PFSK-1 (cell line): ENCODE measurements around the gene NPAS4.

Experiments
- FOXP2 ChIP-seq: optimal IDR thresholded peaks from 2 replicates; pipeline ENCODE3; 2011; ENCODE audit warnings: borderline replicate concordance, control low read depth, inconsistent platforms; ENCODE audit not compliant: insufficient read depth; ENCODE audit errors: extremely low read length, extremely low read depth
- POLR2AphosphoS5 ChIP-seq: IDR thresholded peaks from 2 replicates; pipeline ENCODE4 v1.6.1; 2012; ENCODE audit warnings: low read depth, mild to moderate bottlenecking, control low read depth, low read length, moderate library complexity
- REST ChIP-seq, 2 experiments: IDR thresholded peaks; 2 replicates each; pipeline versions ENCODE4 v1.6.1 to v1.8.0; 2011 to 2012; ENCODE audit warnings: low read depth in 2 of 2, low read length in 2 of 2, control low read depth in 1 of 2, inconsistent platforms in 1 of 2, mild to moderate bottlenecking in 1 of 2, moderate library complexity in 1 of 2; ENCODE audit not compliant: insufficient read depth in 1 of 2
- SIN3A ChIP-seq: IDR thresholded peaks from 2 replicates; pipeline ENCODE4 v1.6.1; 2012; ENCODE audit warnings: mild to moderate bottlenecking, low read length, moderate library complexity, borderline replicate concordance; ENCODE audit not compliant: insufficient read depth
- TAF1 ChIP-seq: IDR thresholded peaks from 2 replicates; pipeline ENCODE4 v1.6.1; 2012; ENCODE audit warnings: low read length, control low read depth, borderline replicate concordance; ENCODE audit not compliant: insufficient read depth

Gene NPAS4

DNA sequence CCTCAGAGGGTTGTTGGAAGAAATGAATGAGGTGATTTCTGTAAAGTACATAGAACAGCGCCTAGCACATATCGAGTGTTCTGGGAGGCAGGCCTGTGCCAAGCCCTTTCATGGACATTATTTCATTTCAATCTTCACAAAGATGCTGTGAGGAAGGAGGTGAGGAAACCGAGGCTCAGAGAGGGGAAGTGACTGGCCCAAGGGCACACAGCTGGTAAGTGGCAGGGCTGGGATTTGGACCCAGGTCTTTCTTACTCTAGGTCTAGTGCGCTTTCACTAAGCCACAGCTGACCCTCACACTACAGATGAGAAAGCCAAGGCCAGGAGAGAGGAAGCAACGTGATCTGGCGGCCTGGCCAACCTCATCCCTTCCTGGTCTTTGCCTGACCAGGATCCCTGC lies 47.9 kb downstream of the NPAS4 start:
- TF ChIP-seq FOXP2 (no peak), REST (IDR thresholded peaks at IDR 0.05; ENCODE audit: insufficient read depth in 1 of 2, low read depth in 2 of 2, low read length in 2 of 2) (no peak), SIN3A (no peak), TAF1 (no peak), POLR2AphosphoS5 (no peak)

DNA sequence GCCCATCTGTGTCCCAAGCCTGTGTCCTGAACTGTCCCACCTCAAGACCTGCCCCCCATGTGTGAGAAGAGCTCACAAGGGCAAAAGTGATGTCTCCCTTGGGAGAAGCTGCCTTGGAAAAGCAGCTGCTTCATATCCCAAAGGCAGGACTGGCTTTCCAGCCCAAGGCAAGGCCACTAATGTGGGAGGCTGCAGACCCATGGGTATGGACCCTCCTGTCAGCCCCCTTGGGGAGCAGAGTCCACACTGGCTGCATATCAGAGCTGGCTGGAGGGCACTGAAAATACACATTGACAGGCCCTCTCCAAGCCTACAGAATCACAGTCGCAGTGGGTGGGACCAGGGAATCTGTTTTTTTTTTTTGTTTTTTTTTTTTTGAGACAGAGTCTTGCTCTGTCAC lies 48.6 kb downstream of the NPAS4 start:
- TF ChIP-seq FOXP2 (no peak), TAF1 (no peak), REST (IDR thresholded peaks at IDR 0.05; ENCODE audit: insufficient read depth in 1 of 2, low read depth in 2 of 2, low read length in 2 of 2) (no peak), SIN3A (no peak), POLR2AphosphoS5 (no peak)

DNA sequence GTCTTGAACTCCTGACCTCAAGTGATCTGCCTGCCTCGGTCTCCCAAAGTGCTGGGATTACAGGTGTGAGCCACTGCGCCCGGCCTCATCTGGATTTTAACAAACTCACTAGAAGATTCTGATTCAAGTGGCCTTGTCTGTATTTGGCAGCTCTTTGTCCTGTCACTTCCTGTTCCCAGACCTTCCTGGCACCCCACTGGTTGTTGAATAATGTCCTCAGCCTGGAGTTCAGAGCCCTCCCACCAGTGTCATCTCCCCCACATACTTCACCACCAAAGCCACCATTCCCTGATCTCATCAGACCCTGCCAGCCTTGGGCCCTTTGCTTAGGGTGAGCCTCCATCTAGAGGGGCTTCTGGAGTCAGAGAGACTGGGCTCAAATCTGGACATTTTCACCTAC lies 49.2 kb downstream of the NPAS4 start:
- TF ChIP-seq POLR2AphosphoS5 (0 out of 2 replicates have a peak, but pooled peaks have one; percentile 20), SIN3A (no peak), TAF1 (no peak)

DNA sequence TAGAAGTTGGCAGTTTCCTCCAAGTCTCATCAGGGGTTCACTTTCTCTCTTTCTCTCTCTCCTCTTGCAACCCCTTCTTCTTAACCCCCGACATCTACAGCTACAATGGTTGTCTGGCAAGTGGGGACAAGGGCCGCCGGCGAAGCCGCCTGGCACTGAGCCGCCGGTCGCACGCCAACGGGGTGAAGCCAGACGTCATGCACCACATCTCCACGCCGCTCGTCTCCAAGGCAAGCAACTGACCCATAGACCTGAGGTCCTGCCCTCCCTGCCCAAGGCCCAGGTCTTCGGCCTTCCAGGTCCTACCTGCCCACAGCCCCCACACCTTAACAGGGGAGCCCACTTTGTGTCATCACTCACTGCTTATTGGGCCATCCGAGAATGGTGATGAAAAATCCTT lies 50.3 kb downstream of the NPAS4 start:
- no peak for TF ChIP-seq REST (IDR thresholded peaks at IDR 0.05; ENCODE audit: insufficient read depth in 1 of 2, low read depth in 2 of 2, low read length in 2 of 2)

DNA sequence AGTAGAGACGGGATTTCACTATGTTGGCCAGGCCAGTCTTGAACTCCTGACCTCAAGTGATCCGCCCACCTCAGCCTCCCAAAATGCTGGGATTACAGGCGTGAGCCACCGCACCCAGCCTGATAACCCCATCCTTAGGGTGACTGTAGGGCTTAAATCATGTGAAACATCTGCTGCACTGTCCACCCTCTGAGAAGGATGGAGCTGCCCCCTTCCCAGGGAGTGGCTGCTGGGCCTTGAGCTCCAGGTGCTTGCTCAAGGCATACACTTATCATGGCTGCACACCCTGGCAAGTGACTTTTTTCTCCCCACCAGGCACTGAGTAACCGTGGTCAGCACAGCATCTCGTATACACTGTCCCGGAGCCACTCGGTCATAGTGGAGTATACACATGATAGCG lies 51.2 kb downstream of the NPAS4 start:
- no peak for TF ChIP-seq FOXP2
- TF ChIP-seq POLR2AphosphoS5, result no peak
- TF ChIP-seq TAF1, result no peak
- TF ChIP-seq REST (IDR thresholded peaks at IDR 0.05; ENCODE audit: insufficient read depth in 1 of 2, low read depth in 2 of 2, low read length in 2 of 2), result no peak

DNA sequence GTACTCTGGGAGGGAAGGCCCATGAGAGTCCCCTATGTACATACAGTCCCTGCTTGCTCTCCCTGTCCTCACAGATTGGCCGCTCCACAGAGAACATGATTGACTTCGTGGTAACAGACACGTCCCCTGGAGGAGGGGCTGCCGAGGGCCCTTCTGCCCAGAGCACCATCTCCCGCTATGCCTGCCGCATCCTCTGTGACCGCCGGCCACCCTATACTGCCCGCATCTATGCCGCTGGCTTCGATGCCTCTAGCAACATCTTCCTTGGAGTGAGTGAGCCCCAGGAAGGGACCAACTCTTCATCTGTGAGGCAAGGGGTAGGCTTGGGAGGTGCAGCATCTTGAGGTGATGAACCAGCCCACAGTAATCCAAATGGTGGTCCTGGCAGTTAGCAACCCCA lies 52.3 kb downstream of the NPAS4 start:
- TF ChIP-seq SIN3A, result no peak
- TF ChIP-seq REST (IDR thresholded peaks at IDR 0.05; ENCODE audit: insufficient read depth in 1 of 2, low read depth in 2 of 2, low read length in 2 of 2), result no peak
- TF ChIP-seq TAF1, result no peak
- TF ChIP-seq FOXP2, result no peak
- TF ChIP-seq POLR2AphosphoS5, result no peak
